Fibroblast of the aortic adventitia (primary cell): ENCODE measurements around the gene SLCO1C1. TPM values are rescaled to one million over a fixed set of nuclear protein-coding genes. Genes with fewer than 3 reads are reported as not detected.

Source experiments
- DNase-seq: peaks from one replicate; pipeline ENCODE4 v3.0.0-alpha.2; 2010; ENCODE audit warnings: low read depth
- H3K4me3 ChIP-seq: 2 replicates; pipeline ENCODE4 v1.5.1; 2011; ENCODE audit warnings: low read depth, mild to moderate bottlenecking, control low read depth, low read length, moderate library complexity
- CTCF ChIP-seq: IDR thresholded peaks from 2 replicates; pipeline ENCODE4 v1.5.1; 2011; ENCODE audit warnings: mild to moderate bottlenecking, low read length, control low read depth, inconsistent platforms; ENCODE audit not compliant: insufficient read depth
- total RNA-seq: library from RNA; depleted of rRNA; stranded (reverse); fragments of >200 nt; gene quantifications from 2 replicates; pipeline ENCODE4 v1.2.3, GENCODE V29; 2012; ENCODE audit warnings: low replicate concordance

SLCO1C1 gene
- total RNA-seq, 1 donor: 0.09 TPM

- TF ChIP-seq CTCF: no peak
- DNase-seq: no peak
- no peak overlapping the region for H3K4me3 ChIP-seq
These were observed 97.8 kb downstream of the SLCO1C1 start for GRCh38 chr12:20792971-20793370.

GRCh38 chr12:20798554-20798953 lies 103.4 kb downstream of the SLCO1C1 start:
- peak; percentile 14 for DNase-seq
- TF ChIP-seq CTCF: no peak

GRCh38 chr12:20800160-20800559 lies 105.0 kb downstream of the SLCO1C1 start:
- no peak overlapping the region for H3K4me3 ChIP-seq
- DNase-seq: no peak
- no peak for TF ChIP-seq CTCF

More at GRCh38 chr12:20798554-20798953, 103.4 kb downstream of the SLCO1C1 start:
- H3K4me3 ChIP-seq: no peak overlapping the region

- TF ChIP-seq CTCF: no peak
- DNase-seq: no peak
- no peak overlapping the region for H3K4me3 ChIP-seq
These were observed 105.9 kb downstream of the SLCO1C1 start for GRCh38 chr12:20801035-20801434.

Other genes with a start within 250 kb of the SLCO1C1 start
- gene SLCO1B3, start 115.4 kb downstream of the SLCO1C1 start, total RNA-seq: not detected in 2 replicates